GM18511 (cell line): ENCODE data around the gene CAPN15.
"Not testable (repeated sequence)": the region's sequence is repeated elsewhere in the genome, so short reads cannot be mapped to it uniquely, and the experiment has no call there.

Experiments
- ATAC-seq: cut with Tn5 transposase; IDR thresholded peaks from one replicate; pipeline ENCODE4 v1.9.1; 2021; ENCODE audit warnings: mild to moderate bottlenecking, moderate library complexity; ENCODE audit not compliant: unreplicated experiment

CAPN15 gene

GRCh38 chr16:588889-589657, 61.6 kb downstream of the CAPN15 start:
- ATAC-seq = peak; percentile 77

- peak; percentile 84 for ATAC-seq
These were observed 62.2 kb downstream of the CAPN15 start, which contains the start of gene RAB40C for GRCh38 chr16:589658-590187. RAB40C (plus strand) TSS chr16:590066; CDS start chr16:590292, 226 bp downstream.

GRCh38 chr16:590188-590814, 62.8 kb downstream of the CAPN15 start:
- ATAC-seq = peak; percentile 4

GRCh38 chr16:590815-591200, 63.3 kb downstream of the CAPN15 start:
- no peak for ATAC-seq

GRCh38 chr16:591231-591630, 63.7 kb downstream of the CAPN15 start:
- ATAC-seq = no peak

- ATAC-seq = no peak
These were observed 64.5 kb downstream of the CAPN15 start for GRCh38 chr16:591892-592517.

- no peak for ATAC-seq
These were observed 65.2 kb downstream of the CAPN15 start for GRCh38 chr16:592518-593306.

- ATAC-seq = no peak
These were observed 65.9 kb downstream of the CAPN15 start for GRCh38 chr16:593406-593805.

GRCh38 chr16:593807-594206, 66.3 kb downstream of the CAPN15 start:
- no peak for ATAC-seq

GRCh38 chr16:595094-595528, 67.6 kb downstream of the CAPN15 start:
- no peak for ATAC-seq

- ATAC-seq = no peak
These were observed 68.6 kb downstream of the CAPN15 start for GRCh38 chr16:595942-596735.

GRCh38 chr16:596736-597060, 69.2 kb downstream of the CAPN15 start:
- no peak for ATAC-seq

- not testable (repeated sequence) for ATAC-seq
These were observed 70.1 kb downstream of the CAPN15 start for GRCh38 chr16:597655-598054.

- no peak for ATAC-seq
These were observed 71.6 kb downstream of the CAPN15 start for GRCh38 chr16:598823-599739.

- no peak for ATAC-seq
These were observed 73.3 kb downstream of the CAPN15 start for GRCh38 chr16:600781-601180.

- ATAC-seq = no peak
These were observed 76.4 kb downstream of the CAPN15 start for GRCh38 chr16:603933-604332.
